Measurements from ENCODE around the gene ATG14. TPM values are rescaled to one million over a fixed set of nuclear protein-coding genes. Genes with fewer than 3 reads are reported as not detected.

Gene ATG14
- total RNA-seq, 2 experiments from 2014 or later = 4.1 to 4.7 TPM

DNA sequence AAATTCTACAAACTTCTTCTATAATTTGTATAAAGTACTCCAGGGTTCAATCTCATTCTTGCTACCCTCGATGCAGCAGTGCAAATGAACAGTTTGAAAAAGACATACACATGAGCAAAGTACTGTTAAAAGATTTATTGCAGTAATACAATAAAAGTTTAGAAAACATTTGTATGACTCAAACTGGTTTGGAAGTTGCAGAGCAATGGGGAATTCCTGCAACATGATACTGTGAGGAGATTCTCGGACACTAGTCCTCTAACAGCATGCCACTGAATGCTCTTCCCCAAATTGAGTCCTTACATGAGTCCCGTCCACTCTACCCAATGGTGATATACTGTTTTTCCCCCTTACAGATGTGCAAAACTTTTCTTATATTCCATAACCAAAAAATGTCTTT, 45.4 kb downstream of the ATG14 start:
- DNase-seq (ENCODE audit: low spot score) = no peak
- BruUV-seq (replicated peaks) = no TSS peak
- ChIA-PET CTCF (ENCODE audit: unreplicated experiment) (no interaction called here), POLR2A (interaction anchor here (1.1 kb wide), 1 partner anchor 11 kb away, joined by 3 read pairs; no protein-coding TSS in a partner anchor)
- no peaks in the 10 kb centered on the region for H3K4me1 ChIP-seq (ENCODE audit: insufficient read depth, low read length, poor library complexity, severe bottlenecking)
- no peak overlapping the region for H3K4me3 ChIP-seq (ENCODE audit: low read depth, low read length, poor library complexity, severe bottlenecking)
- H3K27ac ChIP-seq (ENCODE audit: low read depth, low read length, poor library complexity, severe bottlenecking) = no peak overlapping the region
- H3K4me2 ChIP-seq (ENCODE audit: low read length) = no peak overlapping the region
- no peaks in the 10 kb centered on the region for H3K79me2 ChIP-seq (ENCODE audit: insufficient read depth, low read depth, low read length)
- intact Hi-C loops (cut with micrococcal nuclease; ENCODE audit: unreplicated experiment) = no loop called here
- no peaks in the 10 kb centered on the region for H3K9me2 ChIP-seq (ENCODE audit: insufficient read depth, low read length)
- no peaks in the 10 kb centered on the region for H4K20me1 ChIP-seq (ENCODE audit: insufficient read depth, low read length)
- H3K36me3 ChIP-seq (ENCODE audit: insufficient read depth, low read length) = peaks cover 18% of the 10 kb centered on the region; the same call in 1 of the 2 replicates
- TF ChIP-seq CTCF (conservative IDR thresholded peaks at IDR 0.05; ENCODE audit: low read length) (no peak), EZH2phosphoT487 (IDR thresholded peaks at IDR 0.05; ENCODE audit: borderline replicate concordance, low read depth, low read length) (no peak)
- no peak overlapping the region for H2AFZ ChIP-seq (ENCODE audit: low read length)
- H3K9me3 ChIP-seq (ENCODE audit: low read length) = no peaks in the 10 kb centered on the region

DNA sequence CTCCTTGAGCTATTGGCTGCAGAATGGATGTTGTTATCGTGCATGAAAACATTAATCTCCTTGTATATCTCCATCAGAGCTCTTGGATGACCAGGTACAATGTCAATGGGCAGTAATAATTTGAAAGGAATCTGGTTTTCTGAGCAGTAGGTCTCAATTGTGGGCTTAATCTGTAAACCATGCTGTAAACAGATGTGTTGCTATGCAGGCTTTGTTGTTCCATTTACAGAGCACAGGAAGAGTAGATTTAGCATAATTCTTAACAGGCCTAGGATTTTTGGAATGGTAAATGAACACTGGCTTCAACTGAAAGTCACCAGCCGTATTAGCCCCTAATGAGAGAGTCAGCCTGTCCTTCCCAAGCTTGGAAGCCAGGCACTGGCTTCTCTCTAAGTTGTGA, 50.4 kb downstream of the ATG14 start:
- H3K36me3 ChIP-seq (ENCODE audit: insufficient read depth, low read length) = no peaks in the 10 kb centered on the region
- no peaks in the 10 kb centered on the region for H3K4me1 ChIP-seq (ENCODE audit: insufficient read depth, low read length, poor library complexity, severe bottlenecking)
- POLR2A ChIA-PET = interaction anchor here (0.7 kb wide), 2 partner anchors 13 to 189 kb away, joined by 3 read pairs; no protein-coding TSS in a partner anchor
- intact Hi-C loops (cut with micrococcal nuclease; ENCODE audit: unreplicated experiment) = no loop called here
- DNase-seq (ENCODE audit: low spot score) = no peak
- CTCF ChIA-PET (ENCODE audit: unreplicated experiment) = no interaction called here
- H3K27ac ChIP-seq (ENCODE audit: low read depth, low read length, poor library complexity, severe bottlenecking) = no peak overlapping the region
- no peak for TF ChIP-seq EZH2phosphoT487 (IDR thresholded peaks at IDR 0.05; ENCODE audit: borderline replicate concordance, low read depth, low read length)
- H4K20me1 ChIP-seq (ENCODE audit: insufficient read depth, low read length) = no peaks in the 10 kb centered on the region
- H3K79me2 ChIP-seq (ENCODE audit: insufficient read depth, low read depth, low read length) = no peaks in the 10 kb centered on the region
- BruUV-seq (replicated peaks) = no TSS peak
- H3K4me3 ChIP-seq (ENCODE audit: low read depth, low read length, poor library complexity, severe bottlenecking) = no peak overlapping the region
- no peak overlapping the region for H2AFZ ChIP-seq (ENCODE audit: low read length)
- no peak overlapping the region for H3K4me2 ChIP-seq (ENCODE audit: low read length)
- no peaks in the 10 kb centered on the region for H3K9me3 ChIP-seq (ENCODE audit: low read length)
- H3K9me2 ChIP-seq (ENCODE audit: insufficient read depth, low read length) = no peaks in the 10 kb centered on the region

DNA sequence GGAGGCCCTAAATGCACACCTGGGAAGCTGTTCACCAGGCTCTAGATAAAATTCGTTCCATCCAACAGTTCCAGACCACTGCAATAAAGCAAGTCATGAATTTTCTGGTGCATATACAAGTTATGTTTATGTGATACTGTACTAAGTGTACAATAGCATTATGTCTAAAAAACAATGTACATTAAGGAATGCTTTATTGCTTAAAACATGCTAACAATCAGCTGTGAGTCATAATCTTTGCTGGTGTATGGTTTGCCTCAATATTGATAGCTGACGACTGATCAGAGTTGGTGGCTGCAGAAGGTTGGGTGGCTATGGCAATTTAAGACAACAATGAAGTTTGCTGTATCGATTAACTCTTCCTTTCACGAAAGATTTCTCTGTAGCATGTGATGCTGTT, 52.3 kb downstream of the ATG14 start:
- Histone ChIP-seq H4K20me1 (ENCODE audit: insufficient read depth, low read length) (no peaks in the 10 kb centered on the region), H3K27ac (ENCODE audit: low read depth, low read length, poor library complexity, severe bottlenecking) (no peak overlapping the region), H3K36me3 (ENCODE audit: insufficient read depth, low read length) (peaks cover 8% of the 10 kb centered on the region; the same call in 1 of the 2 replicates), H3K9me3 (ENCODE audit: low read length) (no peaks in the 10 kb centered on the region), H3K4me1 (ENCODE audit: insufficient read depth, low read length, poor library complexity, severe bottlenecking) (no peaks in the 10 kb centered on the region), H3K4me3 (ENCODE audit: low read depth, low read length, poor library complexity, severe bottlenecking) (no peak overlapping the region), H3K79me2 (ENCODE audit: insufficient read depth, low read depth, low read length) (no peaks in the 10 kb centered on the region), H3K9me2 (ENCODE audit: insufficient read depth, low read length) (no peaks in the 10 kb centered on the region), H2AFZ (ENCODE audit: low read length) (no peak overlapping the region), H3K4me2 (ENCODE audit: low read length) (no peak overlapping the region)
- ChIA-PET CTCF (ENCODE audit: unreplicated experiment) (no interaction called here), POLR2A (interaction anchor here (0.6 to 1.4 kb wide), 2 partner anchors 10 to 90 kb away, joined by 3 read pairs; no protein-coding TSS in a partner anchor)
- intact Hi-C loops (cut with micrococcal nuclease; ENCODE audit: unreplicated experiment) = loop anchor here (10.0 kb wide), 1 partner anchor 275 kb away; no protein-coding TSS in a partner anchor
- BruUV-seq (replicated peaks) = no TSS peak
- TF ChIP-seq EZH2phosphoT487 (IDR thresholded peaks at IDR 0.05; ENCODE audit: borderline replicate concordance, low read depth, low read length) = no peak
- TF ChIP-seq CTCF (conservative IDR thresholded peaks at IDR 0.05; ENCODE audit: low read length) = no peak
- no peak for DNase-seq (ENCODE audit: low spot score)

Measured in OCI-LY7 (cell line).